ENCODE data around the gene RB1.
A peak's percentile ranks its signal among the peaks of the same experiment; 100 is the strongest.

The RB1 gene

GRCh38 chr13:48526286-48526685 is 222.7 kb downstream of the RB1 start:
- no peak for TF ChIP-seq CTCF (IDR thresholded peaks at IDR 0.05; ENCODE audit: low read depth, low read length)
- DNase-seq (ENCODE audit: low read depth in 2 of 2): no peak

GRCh38 chr13:48527955-48528354 is 224.4 kb downstream of the RB1 start:
- TF ChIP-seq CTCF (IDR thresholded peaks at IDR 0.05; ENCODE audit: low read depth, low read length): no peak
- DNase-seq (ENCODE audit: low read depth in 2 of 2): no peak
- no peak overlapping the region for H3K4me3 ChIP-seq (replicated peaks in 1 of 2; ENCODE audit: low read depth in 2 of 2, low read length in 2 of 2)

More at GRCh38 chr13:48526286-48526685, 222.7 kb downstream of the RB1 start:
- no peak overlapping the region for H3K4me3 ChIP-seq (replicated peaks in 1 of 2; ENCODE audit: low read depth in 2 of 2, low read length in 2 of 2)

GRCh38 chr13:48528720-48529119 is 225.2 kb downstream of the RB1 start:
- peak in 1 of 2 donors; percentile 22 for DNase-seq (ENCODE audit: low read depth in 2 of 2)
- H3K4me3 ChIP-seq (replicated peaks in 1 of 2; ENCODE audit: low read depth in 2 of 2, low read length in 2 of 2): no peak overlapping the region

GRCh38 chr13:48530833-48531232 is 227.3 kb downstream of the RB1 start:
- DNase-seq (ENCODE audit: low read depth in 2 of 2): no peak
- H3K4me3 ChIP-seq (replicated peaks in 1 of 2; ENCODE audit: low read depth in 2 of 2, low read length in 2 of 2): no peak overlapping the region
- no peak for TF ChIP-seq CTCF (IDR thresholded peaks at IDR 0.05; ENCODE audit: low read depth, low read length)

More at GRCh38 chr13:48528720-48529119, 225.2 kb downstream of the RB1 start:
- TF ChIP-seq CTCF (IDR thresholded peaks at IDR 0.05; ENCODE audit: low read depth, low read length): no peak
